ENCODE data around the gene FSTL5. TPM values are rescaled to one million over a fixed set of nuclear protein-coding genes. Genes with fewer than 3 reads are reported as not detected.

Gene FSTL5
- total and polyA plus RNA-seq, 2 of the 13 experiments (the other 11 are each of a cell fraction or from before 2014, with no cell fraction given) = 0.03 to 0.07 TPM

- H3K79me2 ChIP-seq (ENCODE audit: insufficient read depth, low read length) = no peaks in the 10 kb centered on the region
- H3K4me2 ChIP-seq (ENCODE audit: low read depth, low read length) = no peak overlapping the region
- TF ChIP-seq FOXM1 (CRISPR knock-in tag; IDR thresholded peaks at IDR 0.05) (no peak), RCOR2 (CRISPR knock-in tag; IDR thresholded peaks at IDR 0.05) (no peak), ZNF225 (CRISPR knock-in tag; IDR thresholded peaks at IDR 0.05) (no peak), IRF1 (CRISPR knock-in tag; IDR thresholded peaks at IDR 0.05; ENCODE audit: low read depth) (no peak), CHCHD3 (CRISPR knock-in tag; IDR thresholded peaks at IDR 0.05) (no peak), PAXIP1 (CRISPR knock-in tag; conservative IDR thresholded peaks at IDR 0.05) (no peak), RBM39 (IDR thresholded peaks at IDR 0.05; ENCODE audit: low read depth, low read length, poor library complexity, severe bottlenecking) (no peak), ZBTB14 (CRISPR knock-in tag; IDR thresholded peaks at IDR 0.05) (no peak), ZNF34 (CRISPR knock-in tag; IDR thresholded peaks at IDR 0.05; ENCODE audit: borderline replicate concordance) (no peak), ZNF75D (CRISPR knock-in tag; IDR thresholded peaks at IDR 0.05; ENCODE audit: borderline replicate concordance) (no peak), ZGPAT (CRISPR knock-in tag; IDR thresholded peaks at IDR 0.05) (no peak), ARHGAP35 (CRISPR knock-in tag; IDR thresholded peaks at IDR 0.05; ENCODE audit: borderline replicate concordance) (no peak), ZNF709 (CRISPR knock-in tag; IDR thresholded peaks at IDR 0.05) (no peak), ZNF589 (CRISPR knock-in tag; conservative IDR thresholded peaks at IDR 0.05) (no peak)
- H3K4me3 ChIP-seq (replicated peaks in 1 of 3; ENCODE audit: insufficient read depth in 1 of 3, low read depth in 2 of 3, low read length in 3 of 3) = no peak overlapping the region
- H3K36me3 ChIP-seq (replicated peaks in 1 of 2; ENCODE audit: control insufficient read depth in 1 of 2, insufficient read depth in 2 of 2, low read length in 2 of 2) = no peaks in the 10 kb centered on the region
- BruUV-seq (replicated peaks) = no TSS peak
- H3K27me3 ChIP-seq (ENCODE audit: control insufficient read depth in 1 of 2, insufficient read depth in 2 of 2, low read length in 2 of 2) = no peaks in the 10 kb centered on the region
- no peak overlapping the region for H2AFZ ChIP-seq (ENCODE audit: low read length)
- POLR2A ChIA-PET = no interaction called here
- H3K9me3 ChIP-seq (ENCODE audit: low read length) = no peaks in the 10 kb centered on the region
- 5% methylated on average over 4 of the region's 4 CpGs for WGBS (ENCODE audit: low lambda C conversion rate)
- no peaks in the 10 kb centered on the region for H3K4me1 ChIP-seq (ENCODE audit: insufficient read depth, low read length)
- H4K20me1 ChIP-seq (ENCODE audit: insufficient read depth, low read length) = no peaks in the 10 kb centered on the region
- no peak for ATAC-seq
- H3K27ac ChIP-seq (ENCODE audit: extremely low read length, insufficient read depth, low read length) = no peak overlapping the region
- no peak for FAIRE-seq
- intact Hi-C loops (cut with micrococcal nuclease; ENCODE audit: unreplicated experiment) = no loop called here
- in situ Hi-C loops (cut with HindIII; ENCODE audit: extremely low pct_ligation_motif_present, low pct_unique_long_range_greater_than_20kb) = no loop called here
- CTCF ChIA-PET (ENCODE audit: low intra/inter-chr PET ratio, low total read pairs) = no interaction called here
- H3K9ac ChIP-seq (ENCODE audit: insufficient read depth, low read depth, low read length) = no peak overlapping the region
- DNase-seq (ENCODE audit: low spot score) = no peak
These were observed 461.5 kb downstream of the FSTL5 start for GRCh38 chr4:161702287-161702686.
